ENCODE data around the gene SSB. TPM values are rescaled to one million over a fixed set of nuclear protein-coding genes. Genes with fewer than 3 reads are reported as not detected.
A peak's percentile ranks its signal among the peaks of the same experiment; 100 is the strongest.

The SSB gene
- total and polyA plus RNA-seq, 9 of the 15 experiments (the other 6 are each of a cell fraction or from before 2014, with no cell fraction given): 317 to 849 (median 515) TPM

- TF ChIP-seq POLR3G (IDR thresholded peaks at IDR 0.05; ENCODE audit: extremely low read depth, insufficient read length, insufficient replicate concordance): no peak
- TF ChIP-seq ZNF253 (CRISPR knock-in tag; conservative IDR thresholded peaks at IDR 0.05): no peak
These were observed 41.5 kb downstream of the SSB start (continued) for GRCh38 chr2:169839954-169840746.

- Histone ChIP-seq H3K79me2 (ENCODE audit: control insufficient read depth, insufficient read depth, low read length) (peaks cover 87% of the 10 kb centered on the region), H3K27me3 (ENCODE audit: control insufficient read depth in 2 of 2, insufficient read depth in 2 of 2, low read length in 2 of 2) (no peaks in the 10 kb centered on the region), H3K9me3 (replicated peaks; ENCODE audit: control insufficient read depth, insufficient read depth, low read depth, low read length) (no peaks in the 10 kb centered on the region), H3K9ac (ENCODE audit: insufficient read depth in 1 of 2, low read depth in 2 of 2, low read length in 2 of 2) (peak overlapping the region; percentile 55 to 90), H3K27ac (ENCODE audit: extremely low read depth, low read depth, low read length) (peak overlapping the region; percentile 78), H3K9me1 (ENCODE audit: control insufficient read depth, insufficient read depth, low read length) (no peaks in the 10 kb centered on the region), H3K4me3 (peak overlapping the region; percentile 19; the same call in 1 of the 2 replicates), H3K36me3 (ENCODE audit: control insufficient read depth, insufficient read depth, low read length) (peaks cover 25% of the 10 kb centered on the region), H2AFZ (ENCODE audit: low read depth, low read length) (peak overlapping the region; percentile 74; the same call in 1 of the 2 replicates), H4K20me1 (replicated peaks; ENCODE audit: control insufficient read depth, insufficient read depth, low read length) (no peaks in the 10 kb centered on the region), H3K4me1 (replicated peaks in 1 of 2; ENCODE audit: control insufficient read depth in 2 of 2, insufficient read depth in 2 of 2, low read length in 2 of 2) (peaks cover 34 to 37% of the 10 kb centered on the region in 2 experiments), H3K4me2 (ENCODE audit: insufficient read depth, low read length) (peak overlapping the region; percentile 81)
- CTCF ChIA-PET (ENCODE audit: low intra/inter-chr PET ratio): no interaction called here
- no peak for FAIRE-seq
- no TSS peak for BruUV-seq (replicated peaks)
- peak; percentile 10; the same call in 2 of the 3 replicates for ATAC-seq
- intact Hi-C loops (cut with micrococcal nuclease) (loop anchor here (1.0 kb wide), 1 partner anchor 12 kb away; no protein-coding TSS in a partner anchor), in situ Hi-C loops (cut with MboI) (no loop called here)
- DNase-seq (ENCODE audit: extremely low read depth in 1 of 4, low spot score in 3 of 4): no peak
- POLR2A ChIA-PET: interaction anchor here (0.7 to 5.4 kb wide), 9 partner anchors 8 to 371 kb away, joined by 3 to 71 read pairs (median 4); partner anchors contain the start of gene UBR3
- 34% methylated on average over 2 of the region's 2 CpGs for WGBS (ENCODE audit: insufficient coverage, low coverage, missing lambda C conversion rate)
- TF ChIP-seq KAT7 (CRISPR knock-in tag; IDR thresholded peaks at IDR 0.05; ENCODE audit: borderline replicate concordance) (0 out of 2 replicates have a peak, but pooled peaks have one; percentile 48), ZNF175 (CRISPR knock-in tag; IDR thresholded peaks at IDR 0.05; ENCODE audit: low read depth) (no peak), ZNF23 (CRISPR knock-in tag; IDR thresholded peaks at IDR 0.05) (no peak), POLR3A (IDR thresholded peaks at IDR 0.05; ENCODE audit: borderline replicate concordance, extremely low read depth, insufficient read depth, insufficient read length) (no peak), ZNF740 (CRISPR knock-in tag; IDR thresholded peaks at IDR 0.05) (peak; percentile 47; the same call in 1 of the 2 replicates), ZNF740 (tag; IDR thresholded peaks at IDR 0.05) (no peak), GATA2 (CRISPR knock-in tag; IDR thresholded peaks at IDR 0.05) (no peak), HNRNPLL (IDR thresholded peaks at IDR 0.05; ENCODE audit: low read depth, low read length, poor library complexity, severe bottlenecking) (peak; percentile 1), ZNF121 (CRISPR knock-in tag; conservative IDR thresholded peaks at IDR 0.05) (no peak), HDAC6 (IDR thresholded peaks at IDR 0.05; ENCODE audit: low read depth, low read length) (no peak), SIN3A (IDR thresholded peaks at IDR 0.05; ENCODE audit: borderline replicate concordance in 2 of 2, control insufficient read depth in 1 of 2, low read depth in 2 of 2, low read length in 2 of 2) (0 out of 4 replicates have a peak, but pooled peaks of 1 of the 2 experiments have one; percentile 2), MCM7 (IDR thresholded peaks at IDR 0.05) (no peak), ADNP (tag; IDR thresholded peaks at IDR 0.05) (no peak), ZNF431 (CRISPR knock-in tag; IDR thresholded peaks at IDR 0.05) (0 out of 2 replicates have a peak, but pooled peaks have one; percentile 20), SMARCE1 (IDR thresholded peaks at IDR 0.05) (no peak), YY1 (IDR thresholded peaks at IDR 0.05; ENCODE audit: borderline replicate concordance in 1 of 3, control insufficient read depth in 1 of 3, extremely low read depth in 1 of 3, insufficient read depth in 3 of 3, insufficient read length in 1 of 3, insufficient replicate concordance in 2 of 3, low read depth in 1 of 3, low read length in 2 of 3) (no peak), GTF2F1 (IDR thresholded peaks at IDR 0.05; ENCODE audit: low read depth, low read length) (no peak)
These were observed 42.1 kb downstream of the SSB start for GRCh38 chr2:169840747-169841142.
